ENCODE data around the gene DAB1.

The DAB1 gene

GRCh38 chr1:57311006-57311405 lies 112.9 kb downstream of the DAB1 start:
- no peak for DNase-seq

DNA sequence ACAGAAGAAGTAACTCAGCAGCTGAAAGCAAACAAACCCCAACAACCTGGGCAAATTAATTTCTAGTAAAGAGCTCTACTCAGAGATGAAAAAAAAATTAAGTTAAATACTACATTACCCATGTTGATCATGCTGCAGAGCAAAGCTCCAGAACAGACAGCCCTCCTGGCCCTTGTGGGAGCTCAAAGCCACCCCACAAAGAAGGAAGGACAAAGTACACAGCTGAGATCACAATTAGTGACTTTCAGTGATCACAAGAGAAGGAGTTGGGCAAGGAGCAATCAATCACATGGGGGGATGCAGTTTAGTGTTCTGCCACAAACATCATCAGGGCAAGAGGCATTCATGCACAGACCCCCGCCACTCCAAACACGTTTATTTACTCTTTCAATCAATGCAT lies 114.2 kb downstream of the DAB1 start:
- DNase-seq, result no peak

- DNase-seq, result no peak
Observed at GRCh38 chr1:57307392-57308170, 116.3 kb downstream of the DAB1 start.

- DNase-seq, result no peak
Observed at GRCh38 chr1:57304591-57304990, 119.3 kb downstream of the DAB1 start.

- DNase-seq, result no peak
Observed at GRCh38 chr1:57302812-57303596, 120.9 kb downstream of the DAB1 start.

- DNase-seq, result no peak
Observed at GRCh38 chr1:57300186-57300585, 123.7 kb downstream of the DAB1 start.

DNA sequence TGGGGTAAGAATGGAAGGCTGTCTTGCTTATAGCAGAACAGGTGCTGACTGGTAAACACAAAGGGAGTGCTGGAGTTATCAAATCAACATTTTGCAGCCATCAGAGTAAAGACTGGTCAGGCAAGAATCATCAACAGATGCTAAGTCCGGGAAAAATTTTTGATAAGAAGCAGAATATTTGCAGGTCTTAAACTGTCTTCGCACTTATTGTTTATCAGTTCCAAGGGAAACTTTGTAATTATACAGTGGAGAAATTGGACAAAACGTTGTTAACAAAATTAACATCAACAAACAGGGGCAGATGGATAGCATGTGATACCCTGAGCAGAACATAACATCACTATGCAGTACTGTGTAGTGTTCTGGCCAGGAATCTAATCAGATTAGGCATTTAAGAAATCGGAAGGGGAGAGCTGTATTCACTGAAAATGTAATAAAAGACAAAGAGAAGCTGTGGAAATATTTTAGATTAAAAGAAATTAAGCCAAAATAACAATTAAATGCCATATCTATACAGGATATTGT lies 127.1 kb downstream of the DAB1 start:
- DNase-seq, result no peak

GRCh38 chr1:57295326-57295725 lies 128.5 kb downstream of the DAB1 start:
- no peak for DNase-seq

- DNase-seq, result no peak
Observed at GRCh38 chr1:57294177-57294576, 129.7 kb downstream of the DAB1 start.

- DNase-seq, result no peak
Observed at GRCh38 chr1:57293214-57293613, 130.6 kb downstream of the DAB1 start.

GRCh38 chr1:57289781-57290180 lies 134.1 kb downstream of the DAB1 start:
- no peak for DNase-seq

GRCh38 chr1:57285992-57286391 lies 137.9 kb downstream of the DAB1 start:
- DNase-seq, result no peak

DNA sequence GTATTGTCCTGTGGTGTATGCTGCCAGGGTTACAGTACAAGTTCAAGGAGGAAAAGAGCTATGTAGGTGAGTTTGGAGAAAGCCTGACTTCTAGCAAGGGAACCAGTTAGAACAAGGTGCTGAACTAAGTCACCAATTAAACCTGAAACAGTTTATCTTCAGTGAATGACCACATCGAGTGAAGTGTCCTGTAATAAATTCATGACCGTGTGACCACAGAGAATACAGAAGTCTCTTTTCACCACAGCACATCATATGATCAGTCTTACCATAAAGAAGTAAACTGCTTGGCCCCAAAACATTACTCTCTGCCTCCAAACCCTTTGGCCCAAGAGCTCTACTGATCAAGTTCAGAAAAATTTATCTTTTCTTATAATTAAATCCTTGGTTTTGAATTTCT lies 141.4 kb downstream of the DAB1 start:
- no peak for DNase-seq

DNA sequence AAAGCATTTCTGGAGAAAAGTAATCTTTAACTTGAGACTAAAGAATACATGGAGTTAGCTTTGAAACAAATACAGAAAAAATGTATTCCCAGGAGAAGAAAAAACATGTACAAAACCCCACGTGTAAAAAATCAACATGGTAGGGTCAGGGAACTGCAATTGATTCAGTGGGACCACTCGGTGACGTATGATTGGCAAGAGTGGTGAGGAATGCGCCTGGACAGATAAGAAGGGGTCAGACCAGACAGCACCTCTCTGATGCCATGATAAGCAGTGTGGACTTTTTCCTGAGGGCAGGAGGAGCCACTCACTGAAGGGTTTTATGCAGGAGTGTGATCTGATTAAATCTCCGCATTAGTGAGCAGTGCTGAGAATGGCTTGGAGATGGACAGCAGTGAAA lies 142.5 kb downstream of the DAB1 start:
- no peak for DNase-seq

DNA sequence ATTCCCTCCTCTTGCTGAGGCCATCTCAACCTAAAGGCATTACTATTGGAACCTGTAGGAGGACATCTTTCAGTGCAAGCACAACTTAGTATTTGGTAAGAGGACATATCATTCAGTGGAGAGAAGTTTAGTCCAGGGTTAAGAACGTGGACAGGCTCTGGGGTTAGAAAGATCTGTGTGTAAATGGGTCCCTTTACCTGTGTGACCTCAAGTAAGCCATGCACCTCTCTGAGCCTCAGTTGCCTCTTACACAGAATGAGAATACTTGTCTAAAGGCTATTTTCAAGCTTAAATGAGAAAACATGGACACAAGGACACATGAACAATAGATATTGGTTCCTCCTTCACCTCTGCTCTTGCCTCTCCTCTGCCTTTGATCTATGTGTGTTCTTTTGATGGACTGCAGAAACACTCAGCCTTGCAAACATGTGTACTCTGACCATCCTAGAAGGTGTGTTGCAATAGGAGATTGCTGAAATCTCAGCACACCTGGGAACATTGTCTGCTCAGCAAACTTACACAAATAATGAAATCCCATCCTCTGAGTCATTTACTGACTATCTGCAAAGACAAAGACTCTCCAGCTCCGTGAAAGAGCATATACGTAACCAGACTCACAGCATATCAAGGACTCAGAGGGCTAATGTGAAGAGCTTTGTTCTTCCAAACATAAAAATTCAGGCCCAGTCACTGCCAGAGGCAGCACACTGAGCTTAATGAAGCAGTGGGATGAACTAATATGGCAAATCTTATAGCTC lies 143.8 kb downstream of the DAB1 start:
- no peak for DNase-seq

DNA sequence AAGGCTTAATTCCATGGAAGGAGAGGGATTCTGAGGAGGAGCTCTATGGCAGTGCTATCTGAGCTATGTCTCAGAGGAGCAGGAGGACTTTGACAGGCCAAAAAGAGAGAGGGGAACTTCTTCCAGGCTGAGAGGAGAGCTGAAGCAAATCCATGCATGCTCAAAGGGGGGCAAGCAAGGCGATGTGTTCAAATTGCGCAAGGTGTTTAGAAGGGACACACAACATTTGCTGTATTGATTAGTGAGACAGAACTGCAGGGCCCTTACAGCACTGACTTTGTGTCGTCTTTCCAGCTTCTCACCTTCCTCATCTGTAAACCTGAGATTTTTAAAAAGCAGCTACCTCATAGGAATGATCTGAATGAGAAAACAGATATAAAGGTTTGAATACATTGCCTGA lies 145.3 kb downstream of the DAB1 start:
- DNase-seq, result no peak

- DNase-seq, result no peak
Observed at GRCh38 chr1:57277681-57278080, 146.2 kb downstream of the DAB1 start.

DNA sequence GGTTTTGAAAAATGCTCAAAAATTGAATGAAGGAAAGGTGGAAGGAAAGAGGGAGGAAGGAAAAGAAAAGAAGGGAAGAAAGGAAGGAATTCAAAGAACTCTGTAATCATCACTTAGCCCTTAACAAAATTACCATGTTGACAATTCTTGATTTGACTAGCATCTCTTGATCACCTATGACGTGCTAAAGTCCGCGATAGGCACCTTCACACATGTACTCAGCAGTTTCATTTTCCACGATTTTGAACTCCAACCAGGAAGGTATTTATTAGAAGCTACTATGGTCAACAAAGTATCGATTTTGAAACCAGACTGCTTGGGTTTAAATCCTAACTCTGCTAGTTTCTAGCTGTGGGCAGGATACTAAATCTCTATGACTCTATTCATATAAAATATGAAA lies 146.9 kb downstream of the DAB1 start:
- DNase-seq, result no peak

DNA sequence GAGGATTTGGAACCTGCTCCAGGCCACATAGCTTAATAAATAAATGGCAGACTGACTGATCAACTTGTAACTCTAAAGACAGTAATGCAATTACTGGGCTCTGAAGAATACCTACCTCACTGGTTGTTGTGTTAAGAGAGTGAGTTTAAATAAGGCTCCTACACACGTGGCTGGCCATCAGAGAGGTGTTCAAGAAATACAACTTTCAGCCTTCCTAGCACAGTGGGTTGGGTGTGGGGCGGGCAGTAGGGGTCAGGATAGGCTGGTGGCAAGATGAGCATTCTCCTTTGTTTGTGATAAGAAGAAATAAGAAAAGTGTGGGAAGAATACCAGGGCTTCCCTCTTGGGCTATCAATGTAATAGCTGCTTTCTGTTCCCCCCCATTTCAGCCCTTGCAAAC lies 151.3 kb downstream of the DAB1 start:
- no peak for DNase-seq

GRCh38 chr1:57272150-57272549 lies 151.7 kb downstream of the DAB1 start:
- DNase-seq, result no peak

- DNase-seq, result no peak
Observed at GRCh38 chr1:57270927-57271698, 152.7 kb downstream of the DAB1 start.

GRCh38 chr1:57269630-57270225 lies 154.1 kb downstream of the DAB1 start:
- DNase-seq, result no peak

All from NCI-H774 (cell line).